Measurements from ENCODE around the gene ARF3.

GRCh38 chr12:48993787-48994186 lies 36.5 kb upstream of the ARF3 start:
- TF ChIP-seq YY1 (IDR thresholded peaks at IDR 0.05; ENCODE audit: insufficient read depth, insufficient read length): no peak
- TF ChIP-seq ZNF274 (IDR thresholded peaks at IDR 0.05; ENCODE audit: low read depth, low read length): no peak

All from NT2/D1 (cell line).